ENCODE measurements around the gene GAK. TPM values are rescaled to one million over a fixed set of nuclear protein-coding genes. Genes with fewer than 3 reads are reported as not detected.

Gene GAK
- total RNA-seq, 1 donor from 2014 or later = 97.1 TPM

GRCh38 chr4:859496-859895, 72.6 kb downstream of the GAK start:
- Mint-ChIP-seq H3K9me3 (peaks cover 6% of the 10 kb centered on the region), H3K4me1 (ENCODE audit: unreplicated experiment) (no peaks in the 10 kb centered on the region), H3K36me3 (peaks cover 24% of the 10 kb centered on the region), H3K27ac (no peak overlapping the region), H3K27me3 (no peaks in the 10 kb centered on the region), H3K4me3 (no peak overlapping the region)
- DNase-seq (ENCODE audit: extremely low spot score, unreplicated experiment) = no peak
- no peak for TF ChIP-seq CTCF (conservative IDR thresholded peaks at IDR 0.05)

GRCh38 chr4:858831-859451, 73.2 kb downstream of the GAK start:
- no peaks in the 10 kb centered on the region for H3K4me1 Mint-ChIP-seq (ENCODE audit: unreplicated experiment)
- no peak for TF ChIP-seq CTCF (conservative IDR thresholded peaks at IDR 0.05)
- no peaks in the 10 kb centered on the region for H3K27me3 Mint-ChIP-seq
- H3K4me3 Mint-ChIP-seq = no peak overlapping the region
- peaks cover 6% of the 10 kb centered on the region for H3K9me3 Mint-ChIP-seq
- peaks cover 25% of the 10 kb centered on the region for H3K36me3 Mint-ChIP-seq
- no peak for DNase-seq (ENCODE audit: extremely low spot score, unreplicated experiment)
- no peak overlapping the region for H3K27ac Mint-ChIP-seq

GRCh38 chr4:858041-858481, 74.1 kb downstream of the GAK start:
- H3K4me1 Mint-ChIP-seq (ENCODE audit: unreplicated experiment) = no peaks in the 10 kb centered on the region
- H3K36me3 Mint-ChIP-seq = peaks cover 21% of the 10 kb centered on the region
- no peak for DNase-seq (ENCODE audit: extremely low spot score, unreplicated experiment)
- H3K27me3 Mint-ChIP-seq = no peaks in the 10 kb centered on the region
- no peak for TF ChIP-seq CTCF (conservative IDR thresholded peaks at IDR 0.05)
- H3K4me3 Mint-ChIP-seq = no peak overlapping the region
- peaks cover 4% of the 10 kb centered on the region for H3K9me3 Mint-ChIP-seq
- no peak overlapping the region for H3K27ac Mint-ChIP-seq

- TF ChIP-seq CTCF (conservative IDR thresholded peaks at IDR 0.05) = no peak
- no peaks in the 10 kb centered on the region for H3K4me1 Mint-ChIP-seq (ENCODE audit: unreplicated experiment)
- no peak overlapping the region for H3K27ac Mint-ChIP-seq
- no peak for DNase-seq (ENCODE audit: extremely low spot score, unreplicated experiment)
- H3K4me3 Mint-ChIP-seq = no peak overlapping the region
- H3K9me3 Mint-ChIP-seq = no peaks in the 10 kb centered on the region
- peaks cover 15% of the 10 kb centered on the region for H3K36me3 Mint-ChIP-seq
- no peaks in the 10 kb centered on the region for H3K27me3 Mint-ChIP-seq
These were observed 74.7 kb downstream of the GAK start for GRCh38 chr4:857461-857860.

- no peak overlapping the region for H3K4me3 Mint-ChIP-seq
- TF ChIP-seq CTCF (conservative IDR thresholded peaks at IDR 0.05) = no peak
- DNase-seq (ENCODE audit: extremely low spot score, unreplicated experiment) = no peak
- H3K9me3 Mint-ChIP-seq = no peaks in the 10 kb centered on the region
- H3K27ac Mint-ChIP-seq = no peak overlapping the region
- H3K27me3 Mint-ChIP-seq = no peaks in the 10 kb centered on the region
- peaks cover 15% of the 10 kb centered on the region for H3K36me3 Mint-ChIP-seq
- no peaks in the 10 kb centered on the region for H3K4me1 Mint-ChIP-seq (ENCODE audit: unreplicated experiment)
These were observed 75.8 kb downstream of the GAK start for GRCh38 chr4:856225-856901.
